HG03108 (cell line): Measurements from ENCODE around the gene AOAH.

Experiments
- ATAC-seq: cut with Tn5 transposase; IDR thresholded peaks from one replicate; pipeline ENCODE4 v1.9.1; 2021; ENCODE audit warnings: moderate library complexity; ENCODE audit not compliant: unreplicated experiment

AOAH gene

DNA sequence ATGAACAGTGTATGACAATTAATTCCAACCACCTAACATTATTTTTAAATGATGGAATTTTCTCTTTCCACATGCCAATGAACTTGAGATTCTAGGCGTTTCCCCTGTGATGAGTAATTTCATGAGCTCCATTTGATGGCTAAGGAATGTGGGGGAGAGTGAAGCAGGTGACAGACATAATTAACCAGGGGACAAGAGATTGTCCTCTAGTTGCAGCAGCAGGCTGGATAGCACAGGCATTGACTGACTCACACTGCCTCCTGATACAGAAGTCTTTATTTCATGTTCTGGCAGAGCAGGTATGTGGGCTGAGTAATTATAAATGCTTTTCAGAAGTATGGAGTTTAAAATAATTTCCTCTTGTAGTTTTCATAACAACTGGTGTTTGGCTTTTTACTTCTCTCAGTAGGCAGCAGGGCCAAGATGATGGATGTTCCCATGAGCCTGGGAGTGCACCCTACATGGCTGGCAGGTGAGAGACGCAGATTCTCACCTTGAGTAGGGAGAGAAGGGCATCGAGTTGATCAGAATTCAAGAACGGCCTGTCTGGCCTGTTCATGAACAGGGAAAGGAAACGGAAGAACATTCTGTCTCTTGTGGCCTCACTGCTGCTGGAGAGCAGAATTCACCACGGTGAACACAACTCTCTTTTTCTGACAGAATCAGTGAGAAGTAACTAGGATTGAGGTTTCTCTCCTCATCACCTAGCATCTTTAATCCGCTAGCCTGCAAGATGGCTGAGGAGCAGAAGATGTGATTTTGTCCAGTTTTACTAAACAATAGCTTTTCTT lies 118.8 kb downstream of the AOAH start:
- no peak for ATAC-seq

DNA sequence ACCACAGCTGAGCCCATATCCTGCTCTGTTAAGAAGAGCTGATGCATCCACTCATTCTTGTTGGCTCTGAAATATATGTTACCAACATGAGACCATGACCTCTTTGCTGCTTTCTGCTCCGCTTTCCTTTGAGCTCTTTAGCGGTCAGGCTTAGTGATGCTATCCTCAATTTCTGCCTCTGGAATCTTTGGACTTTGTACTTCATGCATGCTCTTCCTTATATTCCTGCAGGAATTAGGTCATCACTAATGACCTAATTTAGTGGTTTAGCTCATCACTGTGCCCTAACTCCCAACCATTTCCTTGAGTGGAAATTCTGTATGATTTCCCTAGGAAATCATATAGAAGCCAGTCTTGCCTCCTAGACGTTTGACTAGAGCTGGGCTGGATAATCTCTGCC lies 119.5 kb downstream of the AOAH start:
- no peak for ATAC-seq

DNA sequence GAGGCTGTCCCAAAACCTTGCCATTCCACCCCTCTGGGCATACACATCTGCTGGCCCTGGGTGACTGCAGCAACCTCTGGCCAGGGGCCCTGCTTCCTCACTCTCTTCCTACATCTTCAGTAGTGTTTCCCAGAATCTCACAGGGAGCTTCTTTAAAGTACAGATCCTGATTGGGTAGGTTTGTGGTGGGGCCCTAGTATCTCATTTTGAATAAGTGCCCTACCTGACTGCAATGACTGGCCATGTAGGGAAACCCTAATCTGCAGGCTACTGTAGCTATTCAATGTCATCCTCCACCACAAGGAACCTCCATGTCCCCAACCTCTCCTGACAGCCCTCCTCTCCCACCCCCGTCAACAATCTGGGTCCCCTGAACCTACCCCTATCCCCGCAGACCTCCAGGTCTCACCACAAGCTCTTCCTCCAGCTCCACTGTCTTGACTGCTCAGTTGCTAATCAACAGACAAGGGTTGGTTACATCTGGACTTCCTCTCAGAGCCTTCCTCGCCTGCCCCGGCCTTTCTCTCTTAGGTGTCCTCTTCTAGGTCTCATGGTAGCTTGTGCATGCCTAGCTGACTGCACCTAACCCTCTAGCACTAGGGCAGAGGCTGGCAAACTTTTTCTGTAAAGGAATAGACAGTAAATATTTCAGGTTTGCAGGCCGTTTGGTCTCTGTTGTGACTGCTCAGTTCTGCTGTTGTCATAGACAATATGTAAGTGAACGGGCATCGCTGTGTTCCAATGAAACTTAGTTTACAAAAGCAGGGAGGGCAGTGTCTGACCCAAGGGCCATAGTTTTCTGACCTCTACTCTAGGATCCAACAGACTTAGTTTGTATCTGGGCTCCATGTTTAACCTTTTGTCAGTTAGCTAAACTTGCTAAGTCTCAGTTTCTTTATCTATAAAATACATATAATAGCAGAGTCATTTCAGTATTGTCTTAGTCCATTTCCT lies 121.1 kb downstream of the AOAH start:
- ATAC-seq = no peak

DNA sequence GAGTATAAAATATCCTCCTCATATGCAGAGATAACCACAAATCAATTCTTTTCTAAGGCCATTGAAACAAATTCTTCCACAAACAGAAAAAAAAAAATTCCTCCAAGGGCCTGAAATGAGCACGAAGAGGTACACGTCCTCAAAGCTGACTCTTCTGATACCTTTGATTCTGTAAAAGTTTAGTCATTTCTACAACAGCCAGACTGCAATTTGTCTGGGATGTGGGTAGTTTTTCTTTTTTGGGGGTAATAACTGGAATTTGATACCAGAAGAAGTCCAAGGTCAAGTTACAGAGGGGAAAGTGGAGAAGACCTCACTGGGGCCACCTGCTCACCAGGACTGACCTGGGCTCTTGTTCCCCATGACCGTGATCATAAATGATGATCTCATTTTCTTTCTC lies 121.8 kb downstream of the AOAH start:
- ATAC-seq = no peak

DNA sequence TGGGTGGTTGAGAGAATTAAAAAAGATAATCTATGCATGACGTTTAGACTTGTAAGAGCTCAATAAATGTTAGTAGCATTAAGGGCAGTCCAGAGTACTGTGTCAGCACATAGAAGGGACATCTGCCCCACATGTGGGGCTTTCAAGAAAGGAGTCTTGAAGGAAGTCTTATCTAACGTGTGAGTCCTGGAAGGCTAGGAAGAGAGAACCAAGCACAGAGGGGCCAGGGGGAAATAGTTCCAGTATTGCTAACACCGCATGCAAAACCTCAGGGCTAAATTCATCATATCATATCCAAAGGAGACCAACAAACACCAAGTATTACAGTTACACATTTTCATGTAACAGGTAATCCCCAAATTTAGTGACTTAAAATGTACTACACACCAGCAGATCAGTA lies 122.7 kb downstream of the AOAH start:
- no peak for ATAC-seq

DNA sequence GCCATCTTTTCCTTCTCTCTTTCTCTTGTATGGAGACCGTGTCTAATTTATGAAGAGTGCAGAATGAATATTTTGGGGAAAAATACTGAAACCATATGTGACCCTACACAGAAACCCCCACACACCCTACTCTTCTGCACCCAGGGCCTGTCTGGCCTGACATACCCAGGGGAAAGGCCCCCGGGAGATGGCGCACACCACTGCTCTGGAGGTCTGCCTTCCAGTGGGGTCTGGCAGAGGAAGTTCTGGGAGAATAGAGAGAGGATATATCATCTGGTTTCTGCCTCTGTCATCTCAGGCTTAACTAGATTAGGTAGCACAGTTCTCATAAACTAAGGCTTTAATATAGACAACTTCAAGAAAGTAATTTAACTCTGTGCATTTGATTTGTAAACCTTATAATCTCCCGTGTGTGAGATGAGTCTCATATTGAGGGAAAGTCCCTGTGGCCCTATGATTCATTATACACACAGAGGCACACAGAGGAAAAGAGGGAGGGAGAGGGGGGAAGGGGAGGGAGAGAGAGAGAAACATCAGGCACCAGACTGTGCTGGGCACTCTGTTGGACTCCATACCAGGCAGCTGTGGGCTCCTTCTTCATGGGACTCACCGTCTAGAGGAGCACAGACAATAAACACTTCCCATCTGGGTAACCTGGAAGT lies 123.3 kb downstream of the AOAH start:
- no peak for ATAC-seq

DNA sequence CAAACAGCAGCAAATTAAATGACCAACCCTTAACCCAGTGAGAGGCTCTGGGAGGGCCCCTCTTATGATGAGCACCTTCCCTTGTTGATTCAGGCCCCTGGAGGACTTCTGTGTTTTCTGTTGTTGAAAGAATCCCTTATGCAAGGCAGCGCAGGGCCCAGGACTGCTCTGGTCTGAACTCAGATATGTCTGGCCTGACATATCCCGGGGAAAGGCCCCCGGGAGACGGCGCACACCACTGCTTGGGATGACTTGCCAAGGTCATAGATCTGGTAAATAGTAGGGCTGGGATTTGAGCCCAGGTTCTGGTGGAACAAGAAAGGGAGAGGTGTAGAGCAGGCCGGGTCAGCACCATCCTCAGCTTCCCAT lies 124.0 kb downstream of the AOAH start:
- no peak for ATAC-seq

DNA sequence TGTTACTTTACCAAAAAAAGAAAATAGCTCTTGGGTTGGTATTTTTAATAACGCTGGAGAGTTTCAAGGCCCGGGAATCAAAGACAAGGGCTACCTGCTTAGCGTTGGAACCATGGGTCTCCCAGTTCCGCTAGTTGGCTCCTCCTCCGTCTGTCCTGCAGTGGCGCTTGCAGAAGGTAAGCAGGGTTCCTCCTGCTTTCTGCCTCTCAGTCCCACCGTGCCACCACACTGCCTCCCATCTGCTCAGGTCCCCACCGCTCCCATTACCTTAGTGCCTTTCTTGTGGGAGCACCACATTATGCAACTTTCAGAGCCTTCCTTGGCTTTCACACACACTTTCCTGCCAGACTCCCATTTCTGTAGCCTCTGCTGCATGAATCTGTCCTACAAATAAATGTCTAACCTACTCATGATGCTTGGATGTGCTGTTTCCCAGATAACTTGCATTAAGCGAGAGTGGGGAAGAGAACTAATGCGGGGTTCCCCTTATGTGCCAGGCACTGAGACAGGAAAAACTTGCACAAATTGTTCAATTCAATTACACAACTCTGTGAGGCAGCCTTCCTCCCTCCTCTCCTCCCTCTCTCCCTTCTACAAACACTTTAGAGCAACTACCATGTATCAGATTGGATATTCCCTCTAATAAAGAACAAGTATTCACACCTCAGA lies 124.5 kb downstream of the AOAH start:
- no peak for ATAC-seq

DNA sequence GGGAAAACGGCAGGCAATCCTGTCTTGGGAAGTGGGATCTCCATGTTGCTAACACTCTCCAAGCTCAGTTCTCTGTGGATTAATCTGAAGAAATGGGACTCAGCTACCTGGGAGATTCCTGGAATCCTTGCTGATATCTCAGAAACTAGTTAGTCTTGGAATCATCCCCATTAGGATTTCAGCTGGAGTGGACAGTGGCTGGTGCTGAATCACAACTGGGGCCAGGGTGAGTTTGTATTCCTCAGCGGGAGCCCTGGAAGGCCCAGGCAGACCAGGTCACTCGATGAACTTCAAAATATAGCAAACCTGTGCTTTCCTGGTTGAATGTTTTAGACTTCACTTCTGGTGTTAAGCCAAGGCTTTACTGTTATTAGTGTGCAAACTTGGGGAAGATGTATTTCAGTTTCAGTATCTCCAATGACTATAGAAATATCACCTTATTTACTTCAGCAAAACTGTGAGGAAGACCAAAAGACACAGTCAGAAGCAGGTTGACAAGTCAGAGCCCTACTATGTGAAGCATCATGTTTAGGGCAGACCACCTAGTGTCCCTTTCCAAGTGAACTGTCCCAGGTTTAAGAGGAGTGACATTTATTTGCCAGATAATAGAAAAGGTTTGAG lies 126.1 kb downstream of the AOAH start:
- ATAC-seq = no peak

DNA sequence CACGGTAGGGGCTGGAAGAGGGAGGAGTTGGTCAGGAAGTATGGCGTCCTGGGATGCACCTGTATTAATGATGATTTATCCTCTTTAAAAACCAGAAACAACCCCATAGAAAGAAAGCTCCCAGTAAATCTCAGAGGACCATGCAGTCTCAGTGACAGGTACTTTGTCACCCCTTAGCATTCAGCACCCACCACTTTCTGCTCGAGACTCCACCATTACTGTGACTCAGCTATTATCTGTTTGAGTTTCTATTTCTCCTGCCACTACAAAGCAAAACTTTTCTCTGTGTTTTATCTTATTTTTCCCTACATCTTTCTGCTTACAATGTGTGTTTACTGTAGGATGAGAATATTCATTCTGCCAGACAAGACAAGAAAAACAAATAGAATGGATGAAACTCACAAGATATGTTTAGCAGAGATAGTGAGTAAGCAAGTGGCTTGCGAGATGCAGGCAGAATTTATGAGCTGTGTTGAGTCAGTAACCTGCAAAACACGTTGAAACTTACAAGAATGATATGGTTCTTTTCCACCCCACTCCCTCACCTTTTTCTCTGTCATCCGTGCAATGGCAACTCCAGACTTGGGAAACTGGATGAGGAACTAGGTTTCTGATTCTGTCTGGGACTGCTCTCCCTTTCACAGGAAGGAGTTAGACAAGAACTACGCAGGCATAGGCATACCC lies 127.1 kb downstream of the AOAH start:
- ATAC-seq = no peak

DNA sequence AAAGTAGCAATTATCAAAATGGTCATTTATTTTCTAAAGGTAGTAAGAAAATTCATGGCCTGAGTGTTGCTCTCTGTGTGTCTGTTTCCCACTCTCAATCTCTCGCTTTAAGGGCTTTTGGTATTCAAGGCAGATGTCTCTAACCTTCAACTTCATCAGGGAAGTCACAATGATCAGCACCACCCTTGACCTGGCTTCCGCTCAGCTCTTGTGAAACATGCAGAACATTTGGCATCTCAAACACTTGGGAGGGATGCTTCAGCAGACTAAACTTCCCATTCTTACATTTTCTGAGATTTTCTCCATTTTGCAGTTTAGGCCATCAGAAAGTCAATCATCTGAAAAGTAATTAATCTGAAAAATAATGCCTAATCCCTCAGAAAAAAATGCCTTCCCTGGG lies 129.8 kb downstream of the AOAH start:
- ATAC-seq = no peak

DNA sequence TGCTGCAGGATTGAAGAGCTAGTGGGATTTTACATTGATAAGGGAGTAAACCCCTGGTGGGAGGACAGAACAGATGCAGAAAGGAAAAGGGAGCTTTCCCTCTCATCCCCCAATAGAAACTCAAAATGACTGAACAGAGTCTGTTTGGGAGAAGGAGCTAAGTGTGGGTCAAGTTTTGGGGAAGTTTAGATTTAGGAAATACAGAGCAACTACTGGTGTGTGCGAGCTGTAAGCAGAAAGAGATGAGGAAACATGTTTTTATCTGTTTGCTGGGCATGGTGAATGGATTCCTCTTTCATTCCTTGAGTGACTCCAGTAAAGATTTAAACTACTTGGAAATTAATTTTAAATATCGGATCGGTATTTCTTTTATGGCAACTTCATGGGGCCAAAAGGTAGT lies 132.7 kb downstream of the AOAH start:
- ATAC-seq = no peak

DNA sequence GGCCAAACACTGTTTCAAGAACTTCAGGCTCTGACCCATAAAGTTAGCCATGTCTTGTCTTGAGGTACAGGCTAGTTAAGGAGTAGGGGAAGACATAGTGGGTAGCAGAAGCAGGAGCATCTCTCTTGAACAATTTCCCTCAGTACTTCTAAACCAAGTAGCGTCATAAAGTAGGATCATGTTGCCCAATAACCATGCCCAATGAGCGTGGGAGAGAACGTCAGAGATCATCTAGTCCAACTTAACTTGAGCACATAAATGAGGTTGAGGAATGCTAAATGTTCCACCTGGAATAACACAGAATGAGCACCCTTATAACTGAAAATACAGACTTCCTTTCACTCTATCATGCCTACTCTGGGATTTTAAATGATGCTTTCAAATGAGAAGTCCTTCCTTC lies 134.9 kb downstream of the AOAH start:
- ATAC-seq = no peak

DNA sequence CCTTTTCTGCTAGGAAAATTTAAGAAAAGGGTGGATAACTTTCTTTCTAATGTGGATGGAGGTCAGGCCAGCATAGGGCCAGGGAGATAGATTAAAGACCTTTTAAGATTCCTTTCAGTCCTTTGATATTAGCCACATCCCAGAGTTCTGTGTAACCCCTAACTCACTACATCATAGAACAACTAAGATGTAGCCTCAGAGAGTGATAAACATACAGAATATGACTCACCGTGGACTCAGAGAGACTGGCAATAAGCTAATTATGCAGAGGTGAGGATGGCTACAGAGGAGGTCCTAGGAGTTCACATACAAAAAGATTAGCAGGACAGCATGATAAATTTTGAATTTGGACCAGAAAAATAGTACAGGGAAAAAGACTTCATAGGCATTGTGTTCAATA lies 141.0 kb downstream of the AOAH start:
- ATAC-seq = no peak

DNA sequence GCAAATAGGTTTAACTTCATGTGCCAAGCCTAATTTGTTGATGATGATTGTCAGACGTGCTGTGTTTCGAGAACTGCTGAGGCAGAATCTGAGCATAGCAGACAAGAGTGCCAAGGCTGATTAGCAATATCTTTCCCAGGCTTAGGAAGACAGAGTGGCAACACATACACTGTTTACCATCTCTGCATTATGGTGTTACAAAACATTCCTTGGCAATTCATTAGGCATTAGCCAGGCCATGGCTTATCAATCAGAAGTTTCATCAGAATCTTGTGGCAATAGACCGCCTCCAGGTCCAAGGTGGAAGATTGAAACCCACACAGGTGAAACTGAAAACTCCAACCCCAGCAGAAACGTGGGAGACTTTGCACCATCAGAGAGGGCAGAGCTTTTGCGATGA lies 148.5 kb downstream of the AOAH start:
- ATAC-seq = no peak

DNA sequence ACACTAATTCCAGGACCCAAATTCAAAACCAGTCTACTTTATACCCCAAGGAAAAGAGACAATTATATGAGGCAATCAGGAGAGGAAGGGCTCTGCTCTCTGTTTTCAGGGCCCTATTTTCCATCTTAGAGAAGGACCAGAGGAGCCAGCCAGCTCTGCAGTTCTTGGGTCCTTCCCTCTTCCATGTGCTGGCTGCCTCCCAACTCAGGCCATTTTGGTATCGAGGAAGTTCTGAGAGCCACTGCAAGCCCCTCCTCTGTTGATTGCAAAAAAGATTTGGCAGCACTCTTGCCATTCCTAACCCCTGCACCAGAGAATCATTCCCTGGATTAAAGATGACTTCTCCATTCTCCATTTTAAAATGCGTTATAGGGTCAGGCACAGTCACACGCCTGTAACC lies 151.2 kb downstream of the AOAH start:
- ATAC-seq = no peak

DNA sequence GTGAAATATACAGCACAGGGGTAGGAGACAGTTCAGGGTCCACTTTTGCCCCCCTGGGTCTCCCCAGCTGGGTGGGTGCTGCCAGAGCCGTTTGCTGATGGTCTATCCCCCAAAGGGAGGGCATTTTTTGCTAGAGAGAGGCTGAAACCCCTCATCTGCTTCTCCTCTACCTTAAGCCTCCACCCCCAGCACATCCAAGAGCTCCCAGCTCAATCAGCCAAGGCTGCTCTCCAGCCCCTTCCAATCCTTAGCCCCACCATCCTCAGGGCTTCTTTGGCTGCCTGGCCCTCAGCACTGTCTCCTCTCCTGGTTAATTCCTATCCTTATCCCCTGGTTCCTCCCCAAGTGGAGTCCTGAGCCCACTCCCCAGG lies 153.1 kb downstream of the AOAH start:
- ATAC-seq = no peak

DNA sequence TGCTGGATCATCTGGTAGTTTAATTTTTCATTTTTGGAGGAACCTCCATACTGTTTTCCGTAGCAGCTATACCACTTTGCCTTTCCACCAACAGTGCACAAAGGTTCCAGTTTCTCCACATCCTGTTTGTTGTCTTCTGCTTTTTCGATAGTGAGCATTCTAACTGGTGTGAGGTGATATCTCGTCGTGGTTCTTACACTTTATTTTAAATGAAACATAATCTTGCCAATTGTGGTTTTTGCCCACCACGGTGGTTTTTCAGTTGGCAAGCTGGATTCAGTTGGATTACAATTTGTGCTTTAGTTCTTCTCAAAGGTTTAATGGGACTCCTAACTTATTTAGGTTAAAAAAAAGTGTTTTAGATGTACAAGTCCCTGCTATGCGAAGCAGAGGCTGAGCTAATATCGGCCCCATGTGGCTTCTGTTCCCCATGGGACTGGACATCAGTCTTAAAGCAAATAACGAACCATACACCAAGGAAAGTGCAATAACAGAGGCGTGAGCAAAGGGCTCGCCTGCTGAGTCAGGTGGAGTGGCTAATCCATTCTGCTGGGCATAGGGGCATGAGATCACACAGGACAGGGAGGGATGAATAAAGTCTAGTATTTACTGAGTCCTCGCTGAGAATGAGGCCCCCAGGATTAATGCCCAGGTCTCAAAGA lies 153.6 kb downstream of the AOAH start:
- ATAC-seq = no peak

DNA sequence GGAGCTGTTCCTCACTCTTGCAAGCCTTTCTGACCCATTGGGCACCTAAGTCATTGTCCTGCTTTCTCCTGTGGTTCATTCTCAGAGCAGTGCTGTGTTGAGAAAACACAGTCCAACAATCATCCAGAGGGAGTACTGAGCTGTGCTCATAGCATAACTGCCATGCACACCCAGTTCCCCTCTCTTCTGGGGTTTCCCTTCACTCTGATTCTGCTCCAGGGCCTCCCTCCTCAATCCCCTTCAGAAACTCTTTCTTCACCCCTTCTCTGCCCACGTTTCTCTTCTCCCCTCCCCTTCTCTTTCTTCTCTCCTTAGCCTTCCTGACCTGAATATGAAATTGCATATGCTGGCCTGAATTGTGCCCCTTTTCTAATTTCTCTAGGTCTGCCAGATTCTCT lies 155.8 kb downstream of the AOAH start:
- ATAC-seq = no peak
